NCI-H2171 (cell line): ENCODE measurements around the gene HLCS.

Source experiments
- DNase-seq: peaks from one replicate; lab custom pipeline; 2025; lab: John Stamatoyannopoulos, UW

Gene HLCS

DNA sequence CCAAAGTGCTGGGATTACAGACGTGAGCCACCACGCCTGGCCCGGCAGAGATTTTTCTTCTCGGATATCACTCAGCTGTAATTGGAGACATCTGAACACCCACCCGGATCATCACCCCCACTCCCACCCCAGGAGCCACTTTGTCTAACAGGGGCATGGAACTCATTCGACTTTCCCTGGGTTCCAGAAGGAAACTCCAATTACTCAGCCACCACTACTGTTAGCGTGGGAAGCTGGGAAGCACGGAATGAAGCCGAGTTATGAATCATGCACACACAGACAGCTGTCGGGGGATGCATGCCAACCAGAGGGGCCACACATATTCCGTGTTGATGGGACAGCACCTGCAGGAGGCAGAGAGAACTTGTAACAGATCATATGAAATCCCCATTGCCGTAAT, 85.2 kb downstream of the HLCS start:
- DNase-seq: no peak

DNA sequence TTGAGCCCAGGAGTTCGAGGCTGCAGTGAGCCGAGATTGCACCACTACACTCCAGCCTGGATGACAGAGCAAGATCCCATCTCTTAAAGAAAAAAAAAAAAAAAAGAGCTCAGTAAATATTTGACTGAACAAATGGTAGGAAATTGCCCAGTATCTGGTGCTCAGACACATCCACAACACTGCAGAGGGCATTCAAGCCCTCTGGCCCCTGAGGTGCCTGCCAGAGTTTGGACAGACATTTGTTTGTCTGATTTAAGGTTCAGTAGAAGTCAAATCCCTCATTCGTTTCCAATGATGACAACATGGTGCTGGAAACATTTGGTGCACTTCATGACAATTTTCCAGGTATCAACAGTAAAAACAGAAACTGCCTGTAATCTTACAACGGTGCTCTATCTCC, 86.6 kb downstream of the HLCS start:
- no peak for DNase-seq

GRCh38 chr21:36877741-36878140, 88.7 kb downstream of the HLCS start:
- no peak for DNase-seq

DNA sequence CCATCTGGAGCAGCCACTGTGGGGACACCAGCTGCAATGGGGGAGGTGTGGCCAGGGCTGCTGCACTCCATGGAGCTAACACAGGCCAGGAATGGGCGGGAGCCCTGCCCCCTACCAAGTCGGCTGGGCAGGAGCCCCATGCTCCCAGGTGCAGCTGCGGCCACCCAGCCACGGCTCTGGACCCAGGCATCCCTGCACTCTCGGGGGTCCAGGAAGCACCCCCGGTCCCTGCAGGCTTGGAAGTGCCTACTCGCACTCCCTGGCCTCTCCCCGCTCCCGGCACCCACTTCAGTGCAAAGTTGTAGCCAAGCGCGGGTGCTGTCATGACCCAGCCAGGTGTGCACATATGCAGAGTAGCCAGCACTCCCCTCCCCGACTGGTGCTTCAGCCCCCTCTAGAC, 91.8 kb downstream of the HLCS start:
- DNase-seq: no peak

- no peak for DNase-seq
Observed at GRCh38 chr21:36873513-36873912, 93.0 kb downstream of the HLCS start.

GRCh38 chr21:36867291-36867905, 99.1 kb downstream of the HLCS start:
- no peak for DNase-seq

DNA sequence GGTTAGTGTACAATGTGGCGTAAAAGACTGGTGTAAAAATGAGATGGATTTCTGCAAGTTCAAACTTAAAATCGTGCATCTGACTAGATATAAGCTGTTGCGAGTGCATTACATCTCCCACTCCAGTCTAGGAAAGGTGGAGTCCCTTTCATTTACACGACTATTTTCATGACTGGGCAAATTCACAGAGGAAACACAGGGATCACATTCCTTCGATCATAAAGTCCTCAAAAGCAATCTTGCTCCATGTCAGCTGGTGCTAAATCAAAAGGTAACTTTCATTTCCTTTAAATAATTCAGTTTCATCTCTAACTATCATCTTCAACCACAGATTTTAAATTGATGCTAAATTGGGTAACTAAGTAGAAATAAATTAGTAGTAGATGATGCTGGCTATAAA, 100.0 kb downstream of the HLCS start:
- no peak for DNase-seq

GRCh38 chr21:36864974-36865373, 101.5 kb downstream of the HLCS start:
- DNase-seq: no peak

DNA sequence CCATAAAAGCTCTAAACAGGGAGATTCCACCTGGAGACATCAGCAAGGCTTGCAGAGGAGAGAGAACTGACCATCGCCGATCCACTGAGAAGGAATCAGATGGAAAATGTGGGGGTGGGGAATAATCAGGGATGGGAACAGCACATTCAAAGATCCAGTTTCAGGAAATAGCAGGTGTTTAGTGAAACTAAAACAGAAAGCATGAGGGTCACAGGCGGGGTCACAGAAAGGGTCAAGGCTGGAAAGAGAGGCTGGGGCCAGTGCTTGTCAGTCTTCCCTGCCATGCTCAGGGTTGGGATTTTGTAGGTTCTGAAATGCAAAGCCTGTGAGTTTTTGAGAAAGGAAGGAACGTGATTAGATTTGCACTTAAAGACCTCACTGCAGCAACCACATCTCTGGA, 103.2 kb downstream of the HLCS start:
- DNase-seq: no peak

GRCh38 chr21:36861595-36862323, 104.7 kb downstream of the HLCS start:
- no peak for DNase-seq

- DNase-seq: no peak
Observed at GRCh38 chr21:36860736-36861594, 105.5 kb downstream of the HLCS start.

DNA sequence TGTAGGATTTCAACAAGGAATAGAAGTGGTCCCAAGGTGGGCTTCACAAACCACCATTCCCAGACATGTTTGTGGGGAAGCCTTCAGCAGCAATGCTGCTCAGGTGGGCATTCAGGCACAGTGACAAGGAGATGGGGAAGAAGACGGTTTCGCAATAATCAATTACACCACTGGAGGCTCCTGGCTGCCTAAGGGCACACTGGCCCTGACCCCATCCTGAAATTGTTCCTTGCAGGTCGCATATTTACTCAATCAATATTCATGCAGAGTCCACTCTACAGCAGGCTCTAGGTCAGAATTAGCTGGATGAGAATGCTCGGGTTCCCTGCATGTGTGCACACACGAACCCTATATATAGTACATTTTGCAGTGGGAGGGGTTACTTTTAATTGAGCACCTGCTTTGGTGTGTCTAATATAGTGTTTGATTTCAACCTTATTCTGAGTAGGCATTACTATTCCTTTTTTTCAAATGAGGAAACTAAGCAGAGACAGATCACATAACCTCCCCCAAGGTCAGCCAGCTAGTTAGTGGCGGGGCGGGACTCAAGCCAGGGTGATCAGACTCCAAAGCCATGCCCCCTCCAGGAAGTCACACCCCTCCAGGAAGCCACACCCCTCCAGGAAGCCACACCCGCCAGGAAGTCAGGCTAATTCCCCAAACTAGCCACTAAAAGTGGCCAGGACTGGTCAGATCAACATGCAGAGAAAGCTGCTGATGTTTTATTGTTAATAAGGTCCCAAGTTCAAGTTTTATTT, 106.5 kb downstream of the HLCS start:
- no peak for DNase-seq

DNA sequence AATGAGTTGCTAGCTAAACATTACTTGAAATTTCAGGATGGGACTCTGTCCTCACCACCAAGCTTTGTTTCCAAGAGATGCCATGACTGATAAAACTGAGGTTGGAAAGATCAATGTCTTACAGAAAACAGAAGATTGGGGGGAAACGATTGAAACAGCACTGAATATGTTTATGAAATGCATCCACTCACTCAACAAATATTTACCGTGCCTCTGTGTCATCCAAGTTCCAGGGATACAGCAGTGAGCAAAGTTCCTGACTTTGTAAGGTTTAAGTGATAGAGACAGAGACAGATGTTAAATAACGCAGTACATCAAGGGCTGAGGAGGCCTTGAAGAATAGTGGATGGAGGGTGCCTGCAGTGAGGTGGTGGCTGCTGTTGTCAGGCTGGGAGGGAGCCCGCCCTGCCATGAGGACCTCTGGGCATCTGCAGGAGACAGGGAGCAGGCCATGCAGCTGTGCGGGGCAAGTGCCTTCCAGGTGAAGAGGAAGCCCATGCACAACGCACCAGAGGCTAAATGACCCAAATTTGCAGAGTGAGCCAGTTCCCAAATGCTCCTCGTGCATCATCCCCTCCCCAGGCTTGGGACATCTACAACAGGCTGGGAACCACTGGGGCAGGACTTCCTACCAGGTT, 108.0 kb downstream of the HLCS start:
- DNase-seq: no peak

- no peak for DNase-seq
Observed at GRCh38 chr21:36856643-36857042, 109.8 kb downstream of the HLCS start.

GRCh38 chr21:36854391-36854790, 112.1 kb downstream of the HLCS start:
- no peak for DNase-seq

DNA sequence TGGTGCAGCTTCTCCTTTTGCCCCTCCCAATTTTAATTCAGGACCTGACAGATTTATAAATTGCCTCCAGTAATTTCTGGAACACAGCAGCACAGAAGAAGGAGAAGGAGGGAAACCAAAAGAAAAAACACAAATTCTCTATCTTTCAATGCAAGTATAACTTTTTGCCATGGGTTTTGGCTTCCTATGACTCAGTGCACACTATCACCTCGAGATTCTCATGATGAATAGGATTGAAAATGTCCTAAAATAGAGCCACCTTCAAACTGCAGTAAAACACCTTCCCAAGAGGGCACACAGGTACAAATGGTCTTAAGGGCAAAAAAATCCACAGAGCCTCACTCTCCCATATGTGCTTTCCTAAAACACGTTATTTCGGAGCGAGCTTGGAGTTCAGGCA, 113.6 kb downstream of the HLCS start:
- DNase-seq: no peak

- DNase-seq: no peak
Observed at GRCh38 chr21:36852293-36852692, 114.2 kb downstream of the HLCS start.

GRCh38 chr21:36851121-36851520, 115.3 kb downstream of the HLCS start:
- DNase-seq: no peak

GRCh38 chr21:36850372-36850771, 116.1 kb downstream of the HLCS start:
- DNase-seq: no peak

DNA sequence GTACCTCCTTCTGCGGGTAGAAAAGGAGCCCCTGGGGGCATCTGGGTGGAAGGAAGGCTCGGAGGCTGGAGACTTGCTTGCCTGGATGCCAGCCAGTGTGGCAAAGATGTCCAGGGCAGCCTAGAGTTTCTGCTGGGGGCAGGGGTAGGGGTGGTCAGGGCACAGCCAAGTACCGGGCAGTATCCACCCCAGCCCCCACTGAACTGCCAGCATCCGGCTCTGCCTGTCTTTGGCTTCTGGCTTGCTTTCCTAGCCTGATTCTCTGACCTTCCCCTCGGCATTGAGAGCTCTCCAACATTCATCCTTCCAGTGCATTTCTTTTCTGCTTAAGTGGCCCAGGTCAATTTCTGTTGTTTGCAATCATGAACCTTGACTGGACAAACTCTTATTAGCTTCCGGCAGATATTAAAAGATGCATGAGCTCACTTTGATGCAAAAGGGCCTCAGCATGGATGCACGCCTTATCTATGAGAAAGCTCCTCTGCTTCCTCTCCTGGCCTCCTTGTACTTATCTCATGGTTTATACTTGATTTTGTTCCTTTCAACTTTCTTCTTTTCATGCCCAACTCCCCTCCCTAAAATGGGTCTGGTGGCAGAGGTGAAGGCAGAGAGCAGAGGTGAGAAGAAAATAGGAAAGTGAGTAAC, 116.9 kb downstream of the HLCS start:
- DNase-seq: no peak

- DNase-seq: no peak
Observed at GRCh38 chr21:36848730-36849274, 117.7 kb downstream of the HLCS start.
